HG02870 (cell line): ENCODE measurements around the gene FBP2.
"Not testable (repeated sequence)": the region's sequence is repeated elsewhere in the genome, so short reads cannot be mapped to it uniquely, and the experiment has no call there.

Experiments used
- ATAC-seq: cut with Tn5 transposase; IDR thresholded peaks from one replicate; pipeline ENCODE4 v1.9.1; 2021; ENCODE audit warnings: mild to moderate bottlenecking, moderate library complexity; ENCODE audit not compliant: unreplicated experiment

The FBP2 gene

GRCh38 chr9:94564279-94564678, 29.3 kb downstream of the FBP2 start:
- not testable (repeated sequence) for ATAC-seq

GRCh38 chr9:94563548-94563947, 30.1 kb downstream of the FBP2 start:
- no peak for ATAC-seq

- ATAC-seq = no peak
Measured at GRCh38 chr9:94560237-94560636, 33.4 kb downstream of the FBP2 start.

- no peak for ATAC-seq
Measured at GRCh38 chr9:94557376-94557775, 36.2 kb downstream of the FBP2 start.

- ATAC-seq = no peak
Measured at GRCh38 chr9:94554439-94555331, 38.9 kb downstream of the FBP2 start, which contains the start of gene PCAT7. Gene PCAT7, plus strand, starts transcription at chr9:94555083.

- no peak for ATAC-seq
Measured at GRCh38 chr9:94554078-94554438, 39.6 kb downstream of the FBP2 start.

- no peak for ATAC-seq
Measured at GRCh38 chr9:94553029-94553938, 40.3 kb downstream of the FBP2 start.

- no peak for ATAC-seq
Measured at GRCh38 chr9:94545940-94546339, 47.7 kb downstream of the FBP2 start.

GRCh38 chr9:94544335-94544734, 49.3 kb downstream of the FBP2 start:
- not testable (repeated sequence) for ATAC-seq

GRCh38 chr9:94538908-94539307, 54.7 kb downstream of the FBP2 start:
- no peak for ATAC-seq

- ATAC-seq = no peak
Measured at GRCh38 chr9:94534901-94535300, 58.7 kb downstream of the FBP2 start.

GRCh38 chr9:94533601-94534000, 60.0 kb downstream of the FBP2 start:
- ATAC-seq = no peak

- ATAC-seq = no peak
Measured at GRCh38 chr9:94533155-94533554, 60.5 kb downstream of the FBP2 start.

- ATAC-seq = no peak
Measured at GRCh38 chr9:94528886-94529285, 64.7 kb downstream of the FBP2 start.

- no peak for ATAC-seq
Measured at GRCh38 chr9:94526951-94527350, 66.7 kb downstream of the FBP2 start.

- ATAC-seq = no peak
Measured at GRCh38 chr9:94526271-94526670, 67.4 kb downstream of the FBP2 start.

- no peak for ATAC-seq
Measured at GRCh38 chr9:94525396-94526035, 68.1 kb downstream of the FBP2 start.

GRCh38 chr9:94517254-94517653, 76.4 kb downstream of the FBP2 start:
- ATAC-seq = no peak

GRCh38 chr9:94514722-94515121, 78.9 kb downstream of the FBP2 start:
- ATAC-seq = no peak

- ATAC-seq = no peak
Measured at GRCh38 chr9:94511955-94512265, 81.7 kb downstream of the FBP2 start.

GRCh38 chr9:94511134-94511954, 82.3 kb downstream of the FBP2 start:
- ATAC-seq = no peak
